ENCODE results near the gene IDUA. TPM values are rescaled to one million over a fixed set of nuclear protein-coding genes. Genes with fewer than 3 reads are reported as not detected.

IDUA gene
- total and polyA plus RNA-seq, 10 of the 15 experiments (the other 5 are each of a cell fraction or from before 2014, with no cell fraction given), result 0.05 to 7.6 (median 1.4) TPM; not detected in 1

DNA sequence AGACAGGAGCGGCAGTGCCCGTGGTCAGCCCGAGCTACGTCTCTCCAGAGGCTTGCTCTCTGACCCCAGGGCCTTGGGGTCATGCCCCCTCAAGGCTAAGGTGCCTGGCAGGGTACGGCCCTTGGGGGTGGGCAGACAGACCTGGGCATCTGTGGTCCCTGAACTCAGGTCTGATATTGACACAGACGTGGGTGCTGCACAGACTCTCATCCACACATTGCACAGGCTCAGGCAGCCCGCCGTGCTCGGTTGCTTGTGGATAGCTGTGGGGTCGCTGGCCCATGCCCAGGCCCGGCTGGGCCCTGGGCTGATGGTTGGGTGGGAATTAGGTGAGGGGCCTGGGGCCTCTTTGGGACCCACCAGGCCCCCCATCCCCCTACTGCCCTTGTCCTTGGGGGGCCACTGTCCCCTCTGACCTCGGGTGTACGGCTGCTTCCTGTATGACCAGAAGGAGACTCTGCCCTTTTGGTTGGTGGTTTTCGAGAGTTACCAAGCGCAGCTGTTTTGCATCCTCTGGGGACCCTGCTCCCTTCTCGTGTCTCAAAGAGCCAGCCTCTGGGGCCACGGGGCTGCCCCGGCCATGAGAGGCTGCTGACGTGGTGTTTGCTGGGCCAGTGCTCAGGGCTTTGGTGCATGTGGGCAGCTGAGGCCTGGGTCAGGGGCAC, 34.7 kb downstream of the IDUA start:
- DNase-seq (ENCODE audit: low read depth, low spot score) (peak; percentile 41), ATAC-seq (peak; percentile 86), FAIRE-seq (peak; percentile 44)
- ChIA-PET RAD21 (ENCODE audit: unreplicated experiment) (no interaction called here), POLR2A (interaction anchor here (1.7 kb wide), 1 partner anchor 55 kb away, joined by 3 read pairs; no protein-coding TSS in a partner anchor), CTCF (interaction anchor here (0.6 kb wide), 1 partner anchor 154 kb away, joined by 3 read pairs; no protein-coding TSS in a partner anchor), SMC1A (ENCODE audit: uncharacterized antibody, unreplicated experiment) (no interaction called here)
- WGBS (ENCODE audit: insufficient coverage, insufficient replicate concordance, low lambda C conversion rate, missing lambda C conversion rate), result 18% methylated on average over 19 of the region's 19 CpGs
- H2AFZ ChIP-seq (ENCODE audit: control insufficient read depth, low read depth, low read length), result no peak overlapping the region
- H3K9ac ChIP-seq (ENCODE audit: control insufficient read depth, insufficient read depth, low read length), result no peak overlapping the region
- H3K79me2 ChIP-seq (ENCODE audit: control insufficient read depth, insufficient read depth, low read length), result no peaks in the 10 kb centered on the region
- no peak overlapping the region; the same call in 1 of the 2 replicates for H3K27ac ChIP-seq (ENCODE audit: control insufficient read depth, insufficient read depth)
- H3K27me3 ChIP-seq (replicated peaks in 1 of 2; ENCODE audit: control insufficient read depth in 2 of 2, insufficient read depth in 2 of 2, low read length in 1 of 2), result no peaks in the 10 kb centered on the region
- in situ Hi-C loops (cut with MboI) (no loop called here), intact Hi-C loops (cut with micrococcal nuclease; ENCODE audit: unreplicated experiment) (no loop called here)
- peaks cover 17% of the 10 kb centered on the region for H3K4me1 ChIP-seq (ENCODE audit: control insufficient read depth, insufficient read depth, low read length)
- H3K4me2 ChIP-seq (ENCODE audit: control insufficient read depth, insufficient read depth), result peak overlapping the region; percentile 44; the same call in 1 of the 2 replicates
- BruUV-seq (replicated peaks), result no TSS peak
- H3K4me3 ChIP-seq, result no peak overlapping the region
- no peaks in the 10 kb centered on the region for H3K9me3 ChIP-seq (replicated peaks; ENCODE audit: control insufficient read depth, insufficient read depth, low read length)
- no peaks in the 10 kb centered on the region for H4K20me1 ChIP-seq (ENCODE audit: control insufficient read depth, insufficient read depth)
- no peaks in the 10 kb centered on the region for H3K36me3 ChIP-seq (ENCODE audit: control insufficient read depth in 2 of 2, insufficient read depth in 2 of 2, low read length in 1 of 2)
- TF ChIP-seq TCF12 (IDR thresholded peaks at IDR 0.05; ENCODE audit: low read depth, low read length) (peak; percentile 85), SIX5 (IDR thresholded peaks at IDR 0.05; ENCODE audit: low read depth, low read length, severe bottlenecking) (no peak), BHLHE40 (IDR thresholded peaks at IDR 0.05; ENCODE audit: borderline replicate concordance in 1 of 2, low read depth in 2 of 2, low read length in 1 of 2) (peak; percentile 59 to 69; a peak in 3 of 4 replicates), ZNF207 (IDR thresholded peaks at IDR 0.05; ENCODE audit: borderline replicate concordance) (no peak), SP1 (IDR thresholded peaks at IDR 0.05; ENCODE audit: low read depth, low read length) (no peak), EP300 (IDR thresholded peaks at IDR 0.05; ENCODE audit: borderline replicate concordance in 1 of 2, control insufficient read depth in 1 of 2, low read depth in 2 of 2, low read length in 2 of 2) (peak; percentile 48 to 52; a peak in 2 of 4 replicates), GATAD2B (conservative IDR thresholded peaks at IDR 0.05; ENCODE audit: low read depth) (peak; percentile 86), CREM (IDR thresholded peaks at IDR 0.05; ENCODE audit: low read depth) (0 out of 2 replicates have a peak, but pooled peaks have one; percentile 19), RCOR1 (conservative IDR thresholded peaks at IDR 0.05; ENCODE audit: low read depth, low read length) (0 out of 2 replicates have a peak, but pooled peaks have one; percentile 36), SREBF1 (IDR thresholded peaks at IDR 0.05; ENCODE audit: low read length) (no peak), IRF4 (IDR thresholded peaks at IDR 0.05; ENCODE audit: low read depth, low read length) (no peak), EZH2 (IDR thresholded peaks at IDR 0.05; ENCODE audit: borderline replicate concordance, control insufficient read depth, low read depth, low read length) (no peak), ESRRA (IDR thresholded peaks at IDR 0.05; ENCODE audit: low read length) (peak; percentile 66; the same call in 1 of the 2 replicates)
- TF ChIP-seq, protein P1, sequence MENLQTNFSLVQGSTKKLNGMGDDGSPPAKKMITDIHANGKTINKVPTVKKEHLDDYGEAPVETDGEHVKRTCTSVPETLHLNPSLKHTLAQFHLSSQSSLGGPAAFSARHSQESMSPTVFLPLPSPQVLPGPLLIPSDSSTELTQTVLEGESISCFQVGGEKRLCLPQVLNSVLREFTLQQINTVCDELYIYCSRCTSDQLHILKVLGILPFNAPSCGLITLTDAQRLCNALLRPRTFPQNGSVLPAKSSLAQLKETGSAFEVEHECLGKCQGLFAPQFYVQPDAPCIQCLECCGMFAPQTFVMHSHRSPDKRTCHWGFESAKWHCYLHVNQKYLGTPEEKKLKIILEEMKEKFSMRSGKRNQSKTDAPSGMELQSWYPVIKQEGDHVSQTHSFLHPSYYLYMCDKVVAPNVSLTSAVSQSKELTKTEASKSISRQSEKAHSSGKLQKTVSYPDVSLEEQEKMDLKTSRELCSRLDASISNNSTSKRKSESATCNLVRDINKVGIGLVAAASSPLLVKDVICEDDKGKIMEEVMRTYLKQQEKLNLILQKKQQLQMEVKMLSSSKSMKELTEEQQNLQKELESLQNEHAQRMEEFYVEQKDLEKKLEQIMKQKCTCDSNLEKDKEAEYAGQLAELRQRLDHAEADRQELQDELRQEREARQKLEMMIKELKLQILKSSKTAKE (IDR thresholded peaks at IDR 0.05; ENCODE audit: low read depth, poor library complexity, severe bottlenecking), result no peak
- TF ChIP-seq, protein P2, sequence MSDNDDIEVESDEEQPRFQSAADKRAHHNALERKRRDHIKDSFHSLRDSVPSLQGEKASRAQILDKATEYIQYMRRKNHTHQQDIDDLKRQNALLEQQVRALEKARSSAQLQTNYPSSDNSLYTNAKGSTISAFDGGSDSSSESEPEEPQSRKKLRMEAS (IDR thresholded peaks at IDR 0.05; ENCODE audit: low read depth, low read length), result peak; percentile 46; the same call in 1 of the 2 replicates
- TF ChIP-seq, protein P3, sequence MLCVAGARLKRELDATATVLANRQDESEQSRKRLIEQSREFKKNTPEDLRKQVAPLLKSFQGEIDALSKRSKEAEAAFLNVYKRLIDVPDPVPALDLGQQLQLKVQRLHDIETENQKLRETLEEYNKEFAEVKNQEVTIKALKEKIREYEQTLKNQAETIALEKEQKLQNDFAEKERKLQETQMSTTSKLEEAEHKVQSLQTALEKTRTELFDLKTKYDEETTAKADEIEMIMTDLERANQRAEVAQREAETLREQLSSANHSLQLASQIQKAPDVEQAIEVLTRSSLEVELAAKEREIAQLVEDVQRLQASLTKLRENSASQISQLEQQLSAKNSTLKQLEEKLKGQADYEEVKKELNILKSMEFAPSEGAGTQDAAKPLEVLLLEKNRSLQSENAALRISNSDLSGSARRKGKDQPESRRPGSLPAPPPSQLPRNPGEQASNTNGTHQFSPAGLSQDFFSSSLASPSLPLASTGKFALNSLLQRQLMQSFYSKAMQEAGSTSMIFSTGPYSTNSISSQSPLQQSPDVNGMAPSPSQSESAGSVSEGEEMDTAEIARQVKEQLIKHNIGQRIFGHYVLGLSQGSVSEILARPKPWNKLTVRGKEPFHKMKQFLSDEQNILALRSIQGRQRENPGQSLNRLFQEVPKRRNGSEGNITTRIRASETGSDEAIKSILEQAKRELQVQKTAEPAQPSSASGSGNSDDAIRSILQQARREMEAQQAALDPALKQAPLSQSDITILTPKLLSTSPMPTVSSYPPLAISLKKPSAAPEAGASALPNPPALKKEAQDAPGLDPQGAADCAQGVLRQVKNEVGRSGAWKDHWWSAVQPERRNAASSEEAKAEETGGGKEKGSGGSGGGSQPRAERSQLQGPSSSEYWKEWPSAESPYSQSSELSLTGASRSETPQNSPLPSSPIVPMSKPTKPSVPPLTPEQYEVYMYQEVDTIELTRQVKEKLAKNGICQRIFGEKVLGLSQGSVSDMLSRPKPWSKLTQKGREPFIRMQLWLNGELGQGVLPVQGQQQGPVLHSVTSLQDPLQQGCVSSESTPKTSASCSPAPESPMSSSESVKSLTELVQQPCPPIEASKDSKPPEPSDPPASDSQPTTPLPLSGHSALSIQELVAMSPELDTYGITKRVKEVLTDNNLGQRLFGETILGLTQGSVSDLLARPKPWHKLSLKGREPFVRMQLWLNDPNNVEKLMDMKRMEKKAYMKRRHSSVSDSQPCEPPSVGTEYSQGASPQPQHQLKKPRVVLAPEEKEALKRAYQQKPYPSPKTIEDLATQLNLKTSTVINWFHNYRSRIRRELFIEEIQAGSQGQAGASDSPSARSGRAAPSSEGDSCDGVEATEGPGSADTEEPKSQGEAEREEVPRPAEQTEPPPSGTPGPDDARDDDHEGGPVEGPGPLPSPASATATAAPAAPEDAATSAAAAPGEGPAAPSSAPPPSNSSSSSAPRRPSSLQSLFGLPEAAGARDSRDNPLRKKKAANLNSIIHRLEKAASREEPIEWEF (IDR thresholded peaks at IDR 0.05; ENCODE audit: insufficient replicate concordance, low read depth, low read length), result no peak

All from GM12878 (cell line).